Duodenal mucosa (tissue), 2 donors: ENCODE measurements around the gene THOC5.
A peak's percentile ranks its signal among the peaks of the same experiment; 100 is the strongest.

Experiments
- H3K27ac ChIP-seq: one replicate; pipeline ENCODE4 v1.7.0; 2013; ENCODE audit warnings: low read depth, low read length
- H3K27me3 ChIP-seq, 2 donors: one replicate each; pipeline ENCODE4 v1.7.0; 2013; ENCODE audit warnings: low read length in 2 of 2, control low read depth in 1 of 2; ENCODE audit not compliant: insufficient read depth in 2 of 2, control insufficient read depth in 1 of 2
- H3K36me3 ChIP-seq, 2 donors: one replicate each; pipeline ENCODE4 v1.7.0; 2013; ENCODE audit warnings: low read length in 2 of 2, control low read depth in 1 of 2; ENCODE audit not compliant: insufficient read depth in 2 of 2, control insufficient read depth in 1 of 2
- H3K4me1 ChIP-seq, 2 donors: one replicate each; pipeline ENCODE4 v1.7.0; 2013; ENCODE audit warnings: low read length in 2 of 2, control low read depth in 1 of 2; ENCODE audit not compliant: insufficient read depth in 2 of 2, control insufficient read depth in 1 of 2
- H3K4me3 ChIP-seq, 2 donors: one replicate each; pipeline ENCODE4 v1.7.0; 2013; ENCODE audit warnings: low read length in 2 of 2, low read depth in 1 of 2
- H3K9ac ChIP-seq, 2 donors: one replicate each; pipeline ENCODE4 v1.7.0; 2013; ENCODE audit warnings: low read length in 2 of 2, low read depth in 1 of 2
- H3K9me3 ChIP-seq, 2 donors: one replicate each; pipeline ENCODE4 v1.7.0; 2013; ENCODE audit warnings: low read length in 2 of 2, control low read depth in 1 of 2; ENCODE audit not compliant: control insufficient read depth in 1 of 2

THOC5 gene

GRCh38 chr22:29477723-29478318 lies 75.7 kb downstream of the THOC5 start:
- Histone ChIP-seq H3K9me3 (no peaks in the 10 kb centered on the region), H3K27me3 (peaks cover 30 to 46% of the 10 kb centered on the region in 2 donors), H3K4me3 (no peak overlapping the region), H3K4me1 (no peaks in the 10 kb centered on the region), H3K36me3 (no peaks in the 10 kb centered on the region), H3K27ac (no peak overlapping the region), H3K9ac (no peak overlapping the region)

DNA sequence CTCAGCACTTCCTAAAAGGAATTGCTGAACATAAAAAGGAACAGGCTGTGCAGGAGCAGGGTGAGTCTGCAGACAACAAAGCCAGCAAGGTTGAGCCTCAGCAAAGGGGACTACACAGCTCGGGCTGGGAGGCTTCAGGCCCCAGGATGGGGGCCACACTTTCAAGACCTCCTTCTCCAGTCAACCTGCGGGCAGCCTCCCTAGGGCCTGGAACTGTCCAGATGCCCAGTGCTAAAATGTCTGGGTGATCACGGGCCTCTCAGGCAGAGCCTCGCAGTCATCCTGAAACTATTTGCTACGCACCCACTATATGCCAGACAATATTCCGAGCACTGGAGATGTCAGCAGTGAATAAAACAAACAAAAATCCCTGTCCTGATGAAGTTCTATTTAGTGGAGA lies 77.4 kb downstream of the THOC5 start:
- H3K27ac ChIP-seq = no peak overlapping the region
- no peak overlapping the region for H3K4me3 ChIP-seq
- H3K27me3 ChIP-seq = peaks cover 24 to 32% of the 10 kb centered on the region in 2 donors
- H3K4me1 ChIP-seq = no peaks in the 10 kb centered on the region
- H3K36me3 ChIP-seq = no peaks in the 10 kb centered on the region
- no peak overlapping the region for H3K9ac ChIP-seq
- H3K9me3 ChIP-seq = no peaks in the 10 kb centered on the region

DNA sequence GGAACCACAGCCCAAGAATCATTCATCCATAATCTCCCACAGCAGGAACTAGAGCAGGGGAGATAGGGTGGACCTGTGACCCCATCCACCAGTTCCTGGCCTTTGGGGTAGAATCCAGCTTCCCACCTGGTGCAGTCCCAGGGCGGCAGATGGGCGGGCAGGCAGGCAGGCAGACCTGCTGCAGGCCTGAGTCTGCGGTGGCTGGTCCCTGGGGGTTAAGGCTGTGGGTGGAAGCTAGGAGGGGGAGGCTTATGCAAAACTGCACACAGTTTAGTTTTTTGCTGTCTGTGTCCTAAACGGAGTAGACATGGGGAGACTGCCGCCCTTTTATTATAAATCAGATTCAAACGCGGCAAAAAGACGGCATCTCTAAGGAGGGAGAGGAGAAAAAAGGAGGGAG lies 78.0 kb downstream of the THOC5 start:
- no peaks in the 10 kb centered on the region for H3K36me3 ChIP-seq
- H3K4me1 ChIP-seq = no peaks in the 10 kb centered on the region
- H3K9ac ChIP-seq = no peak overlapping the region
- no peak overlapping the region for H3K27ac ChIP-seq
- H3K27me3 ChIP-seq = peaks cover 20 to 31% of the 10 kb centered on the region in 2 donors
- H3K4me3 ChIP-seq = no peak overlapping the region
- no peaks in the 10 kb centered on the region for H3K9me3 ChIP-seq

DNA sequence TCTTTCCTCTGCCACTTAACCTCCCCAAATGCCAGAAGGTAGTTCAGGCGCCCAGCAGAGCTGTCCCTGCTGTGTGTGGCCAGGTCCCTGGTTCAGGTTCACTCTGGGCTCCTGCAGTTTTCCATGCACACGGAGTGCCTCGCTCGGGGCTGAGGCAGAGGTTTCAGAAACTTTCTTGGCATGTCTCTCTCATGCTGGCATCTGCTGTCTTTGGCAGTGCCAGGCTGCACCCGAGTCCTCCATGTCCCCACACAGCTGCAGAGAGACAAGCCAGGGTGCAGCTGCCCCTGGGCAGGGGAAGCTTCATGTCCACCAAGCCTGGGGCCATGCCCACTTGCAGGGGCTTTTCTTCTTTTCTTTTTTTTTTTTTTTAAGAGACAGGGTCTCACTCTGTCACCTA lies 80.6 kb downstream of the THOC5 start:
- no peaks in the 10 kb centered on the region for H3K4me1 ChIP-seq
- H3K27me3 ChIP-seq = peaks cover 15% of the 10 kb centered on the region in 2 donors
- H3K36me3 ChIP-seq = no peaks in the 10 kb centered on the region
- H3K4me3 ChIP-seq = no peak overlapping the region
- H3K27ac ChIP-seq = no peak overlapping the region
- H3K9ac ChIP-seq = no peak overlapping the region
- H3K9me3 ChIP-seq = no peaks in the 10 kb centered on the region

- Histone ChIP-seq H3K27ac (no peak overlapping the region), H3K4me3 (peak overlapping the region in 1 of 2 donors; percentile 41), H3K36me3 (no peaks in the 10 kb centered on the region), H3K4me1 (no peaks in the 10 kb centered on the region), H3K9ac (no peak overlapping the region), H3K9me3 (no peaks in the 10 kb centered on the region), H3K27me3 (peaks cover 10 to 11% of the 10 kb centered on the region in 2 donors)
Observed at GRCh38 chr22:29470159-29470855, 83.2 kb downstream of the THOC5 start.

DNA sequence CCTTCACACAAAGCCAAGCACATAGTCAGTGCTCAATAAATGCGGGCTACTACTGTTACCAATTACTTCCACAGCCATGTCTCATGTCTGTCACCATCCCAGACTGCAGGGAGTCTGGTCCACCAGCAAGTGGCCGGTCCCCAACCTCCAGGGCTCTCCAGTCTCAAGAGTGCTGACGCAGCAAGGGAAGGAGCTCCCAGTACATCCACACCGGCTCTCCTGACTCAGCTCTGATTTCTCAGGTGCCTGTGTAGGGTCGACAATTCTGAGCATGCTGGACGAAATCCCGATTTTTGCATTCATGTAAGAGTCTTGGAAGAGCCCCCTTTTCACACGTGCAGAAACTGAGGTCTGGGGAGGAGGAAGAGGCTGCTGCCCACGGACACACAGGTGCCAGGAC lies 83.8 kb downstream of the THOC5 start:
- no peaks in the 10 kb centered on the region for H3K9me3 ChIP-seq
- peaks cover 10 to 11% of the 10 kb centered on the region in 2 donors for H3K27me3 ChIP-seq
- H3K27ac ChIP-seq = no peak overlapping the region
- no peaks in the 10 kb centered on the region for H3K4me1 ChIP-seq
- H3K4me3 ChIP-seq = peak overlapping the region in 1 of 2 donors; percentile 41
- H3K9ac ChIP-seq = no peak overlapping the region
- no peaks in the 10 kb centered on the region for H3K36me3 ChIP-seq

GRCh38 chr22:29464581-29464980 lies 89.0 kb downstream of the THOC5 start:
- Histone ChIP-seq H3K9me3 (no peaks in the 10 kb centered on the region), H3K27ac (no peak overlapping the region), H3K9ac (no peak overlapping the region), H3K36me3 (no peaks in the 10 kb centered on the region), H3K4me3 (no peak overlapping the region), H3K27me3 (peaks cover 3% of the 10 kb centered on the region in 2 donors), H3K4me1 (no peaks in the 10 kb centered on the region)

DNA sequence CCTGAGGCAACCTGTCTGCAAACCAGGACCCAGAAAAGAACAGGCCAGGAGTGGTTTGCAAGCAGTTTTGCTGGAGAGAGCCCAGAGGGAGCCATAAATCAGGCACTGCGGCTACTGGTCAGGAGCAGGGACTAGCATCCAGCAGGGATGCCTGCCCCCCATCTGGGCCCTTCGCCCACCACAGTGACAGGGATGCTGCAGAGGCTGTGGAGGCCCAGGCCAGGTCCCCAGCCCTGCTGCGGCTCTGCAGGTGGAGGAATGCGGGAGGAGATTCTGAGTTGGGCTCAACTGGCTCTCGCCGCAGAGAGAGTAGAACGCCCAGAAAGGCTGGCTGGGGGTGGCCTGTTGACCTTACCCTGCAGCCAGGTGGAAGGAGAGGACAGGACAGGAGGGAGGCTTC lies 89.9 kb downstream of the THOC5 start:
- H3K9me3 ChIP-seq = no peaks in the 10 kb centered on the region
- H3K9ac ChIP-seq = no peak overlapping the region
- no peak overlapping the region for H3K27ac ChIP-seq
- H3K27me3 ChIP-seq = no peaks in the 10 kb centered on the region
- H3K36me3 ChIP-seq = no peaks in the 10 kb centered on the region
- no peaks in the 10 kb centered on the region for H3K4me1 ChIP-seq
- H3K4me3 ChIP-seq = no peak overlapping the region

DNA sequence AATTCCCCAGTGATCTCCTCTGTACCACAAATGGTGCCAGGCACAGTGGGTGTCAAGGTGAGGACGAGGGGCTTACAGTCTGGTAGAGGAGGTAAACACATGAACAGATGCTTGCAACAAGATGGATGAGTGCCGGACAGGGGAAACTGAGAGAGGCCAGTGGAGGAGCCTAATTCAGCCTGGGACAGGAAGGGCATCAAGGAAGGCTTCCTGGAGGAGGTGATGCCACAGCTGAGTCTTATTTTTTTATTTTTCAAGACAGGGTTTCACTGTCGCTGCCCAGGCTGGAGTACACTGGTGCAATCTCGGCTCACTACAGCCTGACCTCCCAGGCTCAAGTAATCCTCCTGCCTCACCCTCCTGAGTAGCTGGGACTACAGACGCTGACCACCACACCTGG lies 92.3 kb downstream of the THOC5 start:
- no peaks in the 10 kb centered on the region for H3K9me3 ChIP-seq
- H3K27ac ChIP-seq = no peak overlapping the region
- no peak overlapping the region for H3K4me3 ChIP-seq
- H3K4me1 ChIP-seq = no peaks in the 10 kb centered on the region
- no peak overlapping the region for H3K9ac ChIP-seq
- H3K36me3 ChIP-seq = no peaks in the 10 kb centered on the region
- no peaks in the 10 kb centered on the region for H3K27me3 ChIP-seq

- H3K36me3 ChIP-seq = no peaks in the 10 kb centered on the region
- H3K27me3 ChIP-seq = no peaks in the 10 kb centered on the region
- H3K4me3 ChIP-seq = no peak overlapping the region
- H3K27ac ChIP-seq = no peak overlapping the region
- no peaks in the 10 kb centered on the region for H3K9me3 ChIP-seq
- no peak overlapping the region for H3K9ac ChIP-seq
- no peaks in the 10 kb centered on the region for H3K4me1 ChIP-seq
Observed at GRCh38 chr22:29459773-29460172, 93.8 kb downstream of the THOC5 start.
